ENCODE results near the gene UACA.

DNA sequence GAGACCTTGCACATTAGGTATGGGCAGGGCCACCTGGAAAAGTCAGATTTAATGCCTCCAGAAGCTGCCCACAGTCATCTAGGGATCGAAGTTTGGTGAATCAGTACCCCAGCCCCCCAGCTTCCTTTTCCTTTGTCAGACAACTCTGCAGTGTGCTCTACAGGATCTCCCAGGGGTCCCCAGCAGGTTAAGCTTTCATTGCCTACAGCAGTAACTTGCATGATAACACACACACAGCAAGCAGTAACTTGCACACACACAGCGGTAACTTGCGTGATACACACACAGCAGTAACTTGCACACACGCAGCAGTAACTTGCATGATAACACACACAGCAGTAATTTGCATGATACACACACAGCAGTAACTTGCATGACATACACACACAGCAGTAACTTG is 131.3 kb downstream of the UACA start:
- TF ChIP-seq, protein P1, sequence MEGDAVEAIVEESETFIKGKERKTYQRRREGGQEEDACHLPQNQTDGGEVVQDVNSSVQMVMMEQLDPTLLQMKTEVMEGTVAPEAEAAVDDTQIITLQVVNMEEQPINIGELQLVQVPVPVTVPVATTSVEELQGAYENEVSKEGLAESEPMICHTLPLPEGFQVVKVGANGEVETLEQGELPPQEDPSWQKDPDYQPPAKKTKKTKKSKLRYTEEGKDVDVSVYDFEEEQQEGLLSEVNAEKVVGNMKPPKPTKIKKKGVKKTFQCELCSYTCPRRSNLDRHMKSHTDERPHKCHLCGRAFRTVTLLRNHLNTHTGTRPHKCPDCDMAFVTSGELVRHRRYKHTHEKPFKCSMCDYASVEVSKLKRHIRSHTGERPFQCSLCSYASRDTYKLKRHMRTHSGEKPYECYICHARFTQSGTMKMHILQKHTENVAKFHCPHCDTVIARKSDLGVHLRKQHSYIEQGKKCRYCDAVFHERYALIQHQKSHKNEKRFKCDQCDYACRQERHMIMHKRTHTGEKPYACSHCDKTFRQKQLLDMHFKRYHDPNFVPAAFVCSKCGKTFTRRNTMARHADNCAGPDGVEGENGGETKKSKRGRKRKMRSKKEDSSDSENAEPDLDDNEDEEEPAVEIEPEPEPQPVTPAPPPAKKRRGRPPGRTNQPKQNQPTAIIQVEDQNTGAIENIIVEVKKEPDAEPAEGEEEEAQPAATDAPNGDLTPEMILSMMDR (IDR thresholded peaks at IDR 0.05; ENCODE audit: control extremely low read depth in 1 of 3, insufficient read depth in 1 of 3, low read depth in 1 of 3, low read length in 3 of 3), result no peak
- TF ChIP-seq, protein P2, sequence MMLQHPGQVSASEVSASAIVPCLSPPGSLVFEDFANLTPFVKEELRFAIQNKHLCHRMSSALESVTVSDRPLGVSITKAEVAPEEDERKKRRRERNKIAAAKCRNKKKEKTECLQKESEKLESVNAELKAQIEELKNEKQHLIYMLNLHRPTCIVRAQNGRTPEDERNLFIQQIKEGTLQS (IDR thresholded peaks at IDR 0.05; ENCODE audit: insufficient read depth, low read depth, low read length), result no peak
- no peak for TF ChIP-seq POLR2A (IDR thresholded peaks at IDR 0.05; ENCODE audit: control extremely low read depth in 1 of 2, low read depth in 2 of 2, low read length in 2 of 2)
- no peak for TF ChIP-seq EP300 (IDR thresholded peaks at IDR 0.05; ENCODE audit: borderline replicate concordance in 1 of 2, low read depth in 2 of 2, low read length in 2 of 2)
- TF ChIP-seq SRF (IDR thresholded peaks at IDR 0.05; ENCODE audit: low read depth, low read length), result no peak
- no peak for TF ChIP-seq KDM5A (IDR thresholded peaks at IDR 0.05; ENCODE audit: low read length)
- no peak for TF ChIP-seq SP1 (IDR thresholded peaks at IDR 0.05; ENCODE audit: low read depth, low read length)
- no peak for TF ChIP-seq EZH2 (IDR thresholded peaks at IDR 0.05; ENCODE audit: low read depth, low read length, severe bottlenecking)
- no peak for TF ChIP-seq GTF2F1 (IDR thresholded peaks at IDR 0.05; ENCODE audit: borderline replicate concordance, low read depth, low read length)
- no peak for TF ChIP-seq TBP (IDR thresholded peaks at IDR 0.05; ENCODE audit: low read depth, low read length)
- no peak for TF ChIP-seq JUND (IDR thresholded peaks at IDR 0.05; ENCODE audit: low read length)
